ENCODE results near the gene POMP. TPM values are rescaled to one million over a fixed set of nuclear protein-coding genes. Genes with fewer than 3 reads are reported as not detected.
"Not testable (repeated sequence)": the region's sequence is repeated elsewhere in the genome, so short reads cannot be mapped to it uniquely, and the experiment has no call there.

The POMP gene
- total and polyA plus RNA-seq, 2 donors = 108 to 109 TPM

DNA sequence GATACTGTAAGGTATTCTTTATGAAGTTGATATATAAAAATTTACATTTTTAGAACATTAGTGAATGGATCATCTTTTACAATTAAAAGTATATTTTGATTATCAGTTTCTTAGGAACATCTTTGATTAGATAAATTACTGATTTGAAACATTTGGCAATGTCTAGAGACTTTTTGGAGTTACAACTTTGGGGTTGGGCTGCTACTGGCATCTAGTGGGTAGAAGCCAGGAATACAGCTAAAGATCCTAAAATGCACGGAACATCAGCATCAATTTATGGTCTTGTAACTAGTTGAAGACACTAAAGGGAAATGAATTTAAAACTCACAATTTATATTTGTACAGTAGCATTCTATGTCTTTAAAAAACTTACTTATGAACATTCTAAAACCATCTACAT lies 19.9 kb downstream of the POMP start:
- Histone ChIP-seq H3K27ac (ENCODE audit: low read depth in 1 of 2, low read length in 1 of 2) (no peak overlapping the region), H3K36me3 (ENCODE audit: control insufficient read depth in 2 of 2, insufficient read depth in 2 of 2, low read length in 1 of 2) (peaks cover 27 to 39% of the 10 kb centered on the region in 2 donors), H3K27me3 (ENCODE audit: control insufficient read depth in 2 of 2, insufficient read depth in 1 of 2, low read length in 1 of 2) (no peaks in the 10 kb centered on the region), H3K9me3 (ENCODE audit: control insufficient read depth in 2 of 2, insufficient read depth in 1 of 2, low read length in 1 of 2) (no peaks in the 10 kb centered on the region), H3K4me1 (ENCODE audit: control insufficient read depth in 2 of 2, insufficient read depth in 2 of 2, low read length in 2 of 2) (no peaks in the 10 kb centered on the region), H3K4me3 (ENCODE audit: low read length in 2 of 2) (no peak overlapping the region)
- no peak for DNase-seq (ENCODE audit: low read depth in 6 of 9, low spot score in 9 of 9)
- 100% methylated on average over 1 of the region's 1 CpG for WGBS

GRCh38 chr13:28679628-28680027 lies 20.7 kb downstream of the POMP start:
- no peak overlapping the region for H3K27ac ChIP-seq (ENCODE audit: low read depth in 1 of 2, low read length in 1 of 2)
- DNase-seq (ENCODE audit: low read depth in 6 of 9, low spot score in 9 of 9) = no peak
- H3K4me3 ChIP-seq (ENCODE audit: low read length in 2 of 2) = no peak overlapping the region
- no peaks in the 10 kb centered on the region for H3K27me3 ChIP-seq (ENCODE audit: control insufficient read depth in 2 of 2, insufficient read depth in 1 of 2, low read length in 1 of 2)
- peaks cover 20 to 31% of the 10 kb centered on the region in 2 donors for H3K36me3 ChIP-seq (ENCODE audit: control insufficient read depth in 2 of 2, insufficient read depth in 2 of 2, low read length in 1 of 2)
- no peaks in the 10 kb centered on the region for H3K4me1 ChIP-seq (ENCODE audit: control insufficient read depth in 2 of 2, insufficient read depth in 2 of 2, low read length in 2 of 2)
- WGBS = 96% methylated on average over 1 of the region's 1 CpG
- no peaks in the 10 kb centered on the region for H3K9me3 ChIP-seq (ENCODE audit: control insufficient read depth in 2 of 2, insufficient read depth in 1 of 2, low read length in 1 of 2)

GRCh38 chr13:28680541-28680940 lies 21.6 kb downstream of the POMP start:
- 98% methylated on average over 2 of the region's 2 CpGs for WGBS
- H3K4me1 ChIP-seq (ENCODE audit: control insufficient read depth in 2 of 2, insufficient read depth in 2 of 2, low read length in 2 of 2) = no peaks in the 10 kb centered on the region
- H3K4me3 ChIP-seq (ENCODE audit: low read length in 2 of 2) = no peak overlapping the region
- H3K36me3 ChIP-seq (ENCODE audit: control insufficient read depth in 2 of 2, insufficient read depth in 2 of 2, low read length in 1 of 2) = peaks cover 13 to 22% of the 10 kb centered on the region in 2 donors
- no peaks in the 10 kb centered on the region for H3K9me3 ChIP-seq (ENCODE audit: control insufficient read depth in 2 of 2, insufficient read depth in 1 of 2, low read length in 1 of 2)
- no peak for DNase-seq (ENCODE audit: low read depth in 6 of 9, low spot score in 9 of 9)
- H3K27ac ChIP-seq (ENCODE audit: low read depth in 1 of 2, low read length in 1 of 2) = no peak overlapping the region
- H3K27me3 ChIP-seq (ENCODE audit: control insufficient read depth in 2 of 2, insufficient read depth in 1 of 2, low read length in 1 of 2) = no peaks in the 10 kb centered on the region

- H3K4me1 ChIP-seq (ENCODE audit: control insufficient read depth in 2 of 2, insufficient read depth in 2 of 2, low read length in 2 of 2); H3K9me3 ChIP-seq (ENCODE audit: control insufficient read depth in 2 of 2, insufficient read depth in 1 of 2, low read length in 1 of 2); H3K36me3 ChIP-seq (ENCODE audit: control insufficient read depth in 2 of 2, insufficient read depth in 2 of 2, low read length in 1 of 2); H3K27ac ChIP-seq (ENCODE audit: low read depth in 1 of 2, low read length in 1 of 2); H3K4me3 ChIP-seq (ENCODE audit: low read length in 2 of 2); DNase-seq (ENCODE audit: low read depth in 6 of 9, low spot score in 9 of 9); H3K27me3 ChIP-seq (ENCODE audit: control insufficient read depth in 2 of 2, insufficient read depth in 1 of 2, low read length in 1 of 2): not testable (repeated sequence)
- 90% methylated on average over 8 of the region's 8 CpGs for WGBS
These were observed 24.2 kb downstream of the POMP start for GRCh38 chr13:28683169-28683568.

- Histone ChIP-seq H3K4me3 (ENCODE audit: low read length in 2 of 2) (no peak overlapping the region), H3K36me3 (ENCODE audit: control insufficient read depth in 2 of 2, insufficient read depth in 2 of 2, low read length in 1 of 2) (peaks cover 4 to 9% of the 10 kb centered on the region in 2 donors), H3K27me3 (ENCODE audit: control insufficient read depth in 2 of 2, insufficient read depth in 1 of 2, low read length in 1 of 2) (no peaks in the 10 kb centered on the region), H3K4me1 (ENCODE audit: control insufficient read depth in 2 of 2, insufficient read depth in 2 of 2, low read length in 2 of 2) (no peaks in the 10 kb centered on the region), H3K27ac (ENCODE audit: low read depth in 1 of 2, low read length in 1 of 2) (no peak overlapping the region), H3K9me3 (ENCODE audit: control insufficient read depth in 2 of 2, insufficient read depth in 1 of 2, low read length in 1 of 2) (no peaks in the 10 kb centered on the region)
- DNase-seq (ENCODE audit: low read depth in 6 of 9, low spot score in 9 of 9) = peak in 1 of 9 donors; percentile 2
- WGBS = 92% methylated on average over 7 of the region's 7 CpGs
These were observed 25.3 kb downstream of the POMP start for GRCh38 chr13:28684257-28684656.

DNA sequence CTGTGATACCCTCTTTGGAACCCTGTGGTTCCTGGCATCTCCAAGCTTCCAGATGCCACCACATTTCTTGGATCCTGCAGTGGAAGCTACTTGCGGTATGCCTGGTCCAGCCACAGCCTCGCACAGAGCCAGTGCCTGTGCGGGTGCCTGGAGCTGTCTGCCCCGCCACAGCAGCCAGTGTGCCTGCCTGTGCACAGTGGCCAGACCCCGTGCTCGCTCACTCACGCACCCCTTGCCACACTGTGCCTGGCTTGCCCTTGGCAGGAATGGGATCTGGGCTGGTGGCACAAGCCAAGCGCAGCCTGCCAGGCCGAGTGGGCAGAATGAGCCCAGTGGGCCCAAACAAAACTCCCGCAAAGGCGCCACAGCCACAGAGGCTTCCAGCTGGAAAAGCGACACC lies 26.2 kb downstream of the POMP start:
- no peak for DNase-seq (ENCODE audit: low read depth in 6 of 9, low spot score in 9 of 9)
- H3K9me3 ChIP-seq (ENCODE audit: control insufficient read depth in 2 of 2, insufficient read depth in 1 of 2, low read length in 1 of 2) = no peaks in the 10 kb centered on the region

GRCh38 chr13:28685892-28686291 lies 27.0 kb downstream of the POMP start:
- Histone ChIP-seq H3K9me3 (ENCODE audit: control insufficient read depth in 2 of 2, insufficient read depth in 1 of 2, low read length in 1 of 2) (no peaks in the 10 kb centered on the region), H3K4me3 (ENCODE audit: low read length in 2 of 2) (no peak overlapping the region), H3K36me3 (ENCODE audit: control insufficient read depth in 2 of 2, insufficient read depth in 2 of 2, low read length in 1 of 2) (no peaks in the 10 kb centered on the region), H3K27me3 (ENCODE audit: control insufficient read depth in 2 of 2, insufficient read depth in 1 of 2, low read length in 1 of 2) (no peaks in the 10 kb centered on the region), H3K4me1 (ENCODE audit: control insufficient read depth in 2 of 2, insufficient read depth in 2 of 2, low read length in 2 of 2) (no peaks in the 10 kb centered on the region), H3K27ac (ENCODE audit: low read depth in 1 of 2, low read length in 1 of 2) (no peak overlapping the region)
- no peak for DNase-seq (ENCODE audit: low read depth in 6 of 9, low spot score in 9 of 9)
- WGBS = 92% methylated on average over 3 of the region's 3 CpGs

More for the DNA sequence above, 26.2 kb downstream of the POMP start:
- H3K4me1 ChIP-seq (ENCODE audit: control insufficient read depth in 2 of 2, insufficient read depth in 2 of 2, low read length in 2 of 2) = no peaks in the 10 kb centered on the region
- H3K4me3 ChIP-seq (ENCODE audit: low read length in 2 of 2) = no peak overlapping the region
- no peaks in the 10 kb centered on the region for H3K27me3 ChIP-seq (ENCODE audit: control insufficient read depth in 2 of 2, insufficient read depth in 1 of 2, low read length in 1 of 2)
- peaks cover under 1 to 3% of the 10 kb centered on the region in 2 donors for H3K36me3 ChIP-seq (ENCODE audit: control insufficient read depth in 2 of 2, insufficient read depth in 2 of 2, low read length in 1 of 2)
- 98% methylated on average over 12 of the region's 12 CpGs for WGBS
- no peak overlapping the region for H3K27ac ChIP-seq (ENCODE audit: low read depth in 1 of 2, low read length in 1 of 2)

DNA sequence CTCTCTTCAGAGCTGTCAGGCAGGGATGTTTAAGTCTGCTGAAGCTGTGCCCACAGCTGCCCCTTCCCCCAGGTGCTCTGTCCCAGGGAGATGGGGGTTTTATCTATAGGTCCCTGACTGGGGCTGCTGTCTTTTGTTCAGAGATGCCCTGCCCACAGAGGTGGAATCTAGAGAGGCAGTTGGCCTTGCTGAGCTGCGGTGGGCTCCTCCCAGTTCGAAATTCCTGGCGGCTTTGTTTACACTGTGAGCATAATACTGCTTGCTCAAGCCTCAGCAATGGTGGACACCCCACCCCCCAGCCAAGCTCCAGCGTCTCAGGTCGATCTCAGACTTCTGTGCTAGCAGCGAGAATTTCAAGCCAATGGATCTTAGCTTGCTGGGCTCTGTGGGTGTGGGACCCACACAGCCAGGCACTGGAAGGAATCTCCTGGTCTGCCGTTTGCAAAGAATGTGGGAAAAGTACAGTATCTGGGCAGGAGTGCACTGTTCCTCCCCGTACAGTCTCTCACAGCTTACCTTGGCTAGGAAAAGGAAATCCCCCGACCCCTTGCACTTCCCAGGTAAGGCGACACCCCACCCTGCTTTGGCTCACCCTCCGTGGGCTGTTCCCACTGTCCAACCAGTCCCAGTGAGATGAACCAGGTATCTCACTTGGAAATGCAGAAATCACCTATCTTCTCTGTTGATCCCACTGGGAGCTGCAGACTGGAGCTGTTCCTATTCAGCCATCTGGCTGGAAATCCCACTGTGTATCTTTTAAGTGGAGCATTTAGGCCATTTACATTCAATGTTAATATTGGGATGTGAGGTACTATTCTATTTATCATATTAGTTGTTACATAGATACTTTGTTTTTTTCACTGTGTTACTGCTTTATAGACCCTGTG lies 34.9 kb downstream of the POMP start:
- not testable (repeated sequence) for H3K4me3 ChIP-seq (ENCODE audit: low read length in 2 of 2); H3K9me3 ChIP-seq (ENCODE audit: control insufficient read depth in 2 of 2, insufficient read depth in 1 of 2, low read length in 1 of 2); H3K36me3 ChIP-seq (ENCODE audit: control insufficient read depth in 2 of 2, insufficient read depth in 2 of 2, low read length in 1 of 2); H3K27me3 ChIP-seq (ENCODE audit: control insufficient read depth in 2 of 2, insufficient read depth in 1 of 2, low read length in 1 of 2); DNase-seq (ENCODE audit: low read depth in 6 of 9, low spot score in 9 of 9); H3K4me1 ChIP-seq (ENCODE audit: control insufficient read depth in 2 of 2, insufficient read depth in 2 of 2, low read length in 2 of 2); H3K27ac ChIP-seq (ENCODE audit: low read depth in 1 of 2, low read length in 1 of 2)
- 89% methylated on average over 11 of the region's 11 CpGs for WGBS

DNA sequence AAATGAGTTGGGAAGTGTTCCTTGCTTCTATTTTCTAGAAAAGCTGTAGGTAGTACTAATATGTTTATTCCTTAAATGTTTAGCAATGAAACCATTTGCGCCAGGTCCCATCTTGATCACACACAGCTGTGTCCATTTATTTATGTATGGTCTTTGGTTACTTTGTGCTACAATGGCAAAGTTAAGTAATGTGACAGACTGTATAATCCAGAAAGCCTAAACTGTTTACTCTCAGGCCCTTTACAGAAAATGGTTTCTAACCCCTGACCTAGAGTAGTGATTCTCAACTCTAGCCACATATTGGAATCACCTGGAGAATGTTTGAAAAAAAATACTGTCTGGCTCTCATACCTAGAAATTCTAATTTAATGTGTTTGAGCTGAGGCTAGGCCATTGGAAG lies 38.5 kb downstream of the POMP start:
- no peak overlapping the region for H3K4me3 ChIP-seq (ENCODE audit: low read length in 2 of 2)
- no peak for DNase-seq (ENCODE audit: low read depth in 6 of 9, low spot score in 9 of 9)
- no peaks in the 10 kb centered on the region for H3K9me3 ChIP-seq (ENCODE audit: control insufficient read depth in 2 of 2, insufficient read depth in 1 of 2, low read length in 1 of 2)
- no peaks in the 10 kb centered on the region for H3K27me3 ChIP-seq (ENCODE audit: control insufficient read depth in 2 of 2, insufficient read depth in 1 of 2, low read length in 1 of 2)
- no peak overlapping the region for H3K27ac ChIP-seq (ENCODE audit: low read depth in 1 of 2, low read length in 1 of 2)
- H3K36me3 ChIP-seq (ENCODE audit: control insufficient read depth in 2 of 2, insufficient read depth in 2 of 2, low read length in 1 of 2) = peaks cover 6 to 22% of the 10 kb centered on the region in 2 donors
- 95% methylated on average over 1 of the region's 1 CpG for WGBS
- H3K4me1 ChIP-seq (ENCODE audit: control insufficient read depth in 2 of 2, insufficient read depth in 2 of 2, low read length in 2 of 2) = no peaks in the 10 kb centered on the region

All from thymus (tissue), 11 donors.